Measurements from ENCODE around the gene DISC1.

DNA sequence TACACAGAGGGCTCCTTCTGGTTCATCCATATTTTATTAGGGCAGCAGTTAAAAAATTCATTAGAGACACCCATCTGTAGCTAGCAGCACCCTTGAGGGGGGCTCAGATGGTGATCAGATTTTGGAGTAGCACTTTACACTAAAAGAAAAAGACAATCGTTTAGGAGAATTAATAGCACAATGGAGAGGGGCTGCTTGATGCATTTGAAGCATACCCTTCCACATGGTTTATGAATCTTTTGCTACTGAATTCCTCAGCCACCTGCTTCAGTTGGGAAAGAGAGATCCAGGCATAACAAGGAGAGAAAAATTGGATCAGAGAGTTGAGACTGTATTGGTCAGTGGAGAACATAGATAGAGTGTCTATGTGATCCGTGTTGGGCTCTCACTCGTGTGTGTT is 54.4 kb downstream of the DISC1 start:
- TF ChIP-seq, protein P1, sequence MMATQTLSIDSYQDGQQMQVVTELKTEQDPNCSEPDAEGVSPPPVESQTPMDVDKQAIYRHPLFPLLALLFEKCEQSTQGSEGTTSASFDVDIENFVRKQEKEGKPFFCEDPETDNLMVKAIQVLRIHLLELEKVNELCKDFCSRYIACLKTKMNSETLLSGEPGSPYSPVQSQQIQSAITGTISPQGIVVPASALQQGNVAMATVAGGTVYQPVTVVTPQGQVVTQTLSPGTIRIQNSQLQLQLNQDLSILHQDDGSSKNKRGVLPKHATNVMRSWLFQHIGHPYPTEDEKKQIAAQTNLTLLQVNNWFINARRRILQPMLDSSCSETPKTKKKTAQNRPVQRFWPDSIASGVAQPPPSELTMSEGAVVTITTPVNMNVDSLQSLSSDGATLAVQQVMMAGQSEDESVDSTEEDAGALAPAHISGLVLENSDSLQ (IDR thresholded peaks at IDR 0.05) = no peak
- no peak for TF ChIP-seq NFRKB (IDR thresholded peaks at IDR 0.05)
- no peak for TF ChIP-seq ELF4 (IDR thresholded peaks at IDR 0.05)
- TF ChIP-seq SP1 (IDR thresholded peaks at IDR 0.05) = no peak
